Endothelial cell of umbilical vein (primary cell): ENCODE measurements around the gene PAX1. TPM values are rescaled to one million over a fixed set of nuclear protein-coding genes. Genes with fewer than 3 reads are reported as not detected.

Experiments used
- BruUV-seq: library from RNA; stranded (reverse); fragments of 400-500 nt; replicated peaks from 2 replicates; lab custom pipeline; 2021; lab: Mats Ljungman, UMichigan
- CTCF ChIA-PET: fragments of 300-600, 350-600 bp; sonication (Branson Sonifier 250); formaldehyde crosslinking; loops from one replicate; lab custom pipeline; 2021; ENCODE audit warnings: antibody characterized with exemption, inconsistent platforms; lab: Charles Lee
- POLR2A ChIA-PET: fragments of 300-600, 350-600 bp; sonication (Branson Sonifier 250); formaldehyde crosslinking; loops from one replicate; lab custom pipeline; 2021; ENCODE audit warnings: antibody characterized with exemption, inconsistent platforms; lab: Charles Lee
- DNase-seq: peaks from one replicate; pipeline ENCODE4 v3.0.0-alpha.2; 2011; ENCODE audit warnings: low read depth, low spot score
- FAIRE-seq: peaks from 2 replicates; lab custom pipeline; 2011; peaks lifted over from hg19 to GRCh38; lab: Jason Lieb, UNC
- H2AFZ ChIP-seq: 2 replicates; pipeline ENCODE4 v1.6.0; 2012; ENCODE audit warnings: low read depth, low read length, control low read depth, inconsistent platforms
- H3K27ac ChIP-seq: 2 replicates; pipeline ENCODE4 v1.5.1; 2011; ENCODE audit warnings: low read depth, mild to moderate bottlenecking, control low read depth, low read length, moderate library complexity; ENCODE audit not compliant: insufficient read depth
- H3K27me3 ChIP-seq, 2 experiments: 2 replicates each; pipeline versions ENCODE4 v1.6.0 to v1.6.1; 2011; ENCODE audit warnings: low read length in 2 of 2, mixed read lengths in 1 of 2; ENCODE audit not compliant: control insufficient read depth in 2 of 2, insufficient read depth in 2 of 2
- H3K36me3 ChIP-seq, 2 experiments: 2 replicates in 1 of 2; 3 replicates in 1 of 2; pipeline ENCODE4 v1.5.1; 2011; ENCODE audit warnings: low read length in 2 of 2, mild to moderate bottlenecking in 1 of 2, moderate library complexity in 1 of 2; ENCODE audit not compliant: control insufficient read depth in 2 of 2, insufficient read depth in 2 of 2; ENCODE audit errors: extremely low read depth in 1 of 2
- H3K4me1 ChIP-seq: 3 replicates; pipeline ENCODE4 v1.5.1; 2011; ENCODE audit warnings: mild to moderate bottlenecking, low read length; ENCODE audit not compliant: control insufficient read depth, insufficient read depth; ENCODE audit errors: extremely low read depth
- H3K4me2 ChIP-seq: 2 replicates; pipeline ENCODE4 v1.6.1; 2011; ENCODE audit warnings: low read length, control low read depth, mixed read lengths; ENCODE audit not compliant: insufficient read depth
- H3K4me3 ChIP-seq, 3 experiments: fragments of 200-600 bp in 1 of 3; sonication (generic), shearing (Covaris generic) in 1 of 3; replicated peaks in 1 of 3; 2 replicates each; pipeline ENCODE4 v1.5.1; 2011 to 2016; ENCODE audit warnings: control low read depth in 3 of 3, low read length in 3 of 3, mild to moderate bottlenecking in 2 of 3, inconsistent platforms in 1 of 3, low read depth in 1 of 3, moderate library complexity in 1 of 3; ENCODE audit not compliant: insufficient read depth in 1 of 3
- H3K79me2 ChIP-seq: 2 replicates; pipeline ENCODE4 v1.6.0; 2012; ENCODE audit warnings: low read length, inconsistent platforms; ENCODE audit not compliant: control insufficient read depth, insufficient read depth
- H3K9ac ChIP-seq: replicated peaks from 2 replicates; pipeline ENCODE3; 2011; ENCODE audit warnings: low read length, control low read depth; ENCODE audit not compliant: insufficient read depth; ENCODE audit errors: extremely low read depth
- H3K9me1 ChIP-seq: replicated peaks from 3 replicates; pipeline ENCODE4 v1.6.0; 2011; ENCODE audit warnings: mild to moderate bottlenecking, low read length; ENCODE audit not compliant: control insufficient read depth, insufficient read depth; ENCODE audit errors: extremely low read depth
- H3K9me3 ChIP-seq: replicated peaks from 2 replicates; pipeline ENCODE4 v1.5.1; 2012; ENCODE audit warnings: low read length, inconsistent platforms; ENCODE audit not compliant: control insufficient read depth, insufficient read depth
- H4K20me1 ChIP-seq: replicated peaks from 2 replicates; pipeline ENCODE3; 2011; ENCODE audit warnings: mild to moderate bottlenecking, low read length; ENCODE audit not compliant: control insufficient read depth, insufficient read depth; ENCODE audit errors: extremely low read depth
- EZH2 ChIP-seq: IDR thresholded peaks from 2 replicates; pipeline ENCODE4 v1.6.1; 2012; ENCODE audit warnings: borderline replicate concordance, low read depth, mild to moderate bottlenecking, moderate library complexity, low read length, inconsistent platforms; ENCODE audit not compliant: severe bottlenecking
- FOS ChIP-seq: IDR thresholded peaks from 2 replicates; pipeline ENCODE4 v1.6.1; 2011; ENCODE audit warnings: mild to moderate bottlenecking, low read length, moderate library complexity, borderline replicate concordance; ENCODE audit not compliant: insufficient read depth
- GATA2 ChIP-seq: IDR thresholded peaks from 2 replicates; pipeline ENCODE4 v1.7.0; 2011; ENCODE audit warnings: low read depth, mild to moderate bottlenecking, moderate library complexity, mixed read lengths, low read length; ENCODE audit not compliant: insufficient read length, insufficient read depth
- JUN ChIP-seq: IDR thresholded peaks from 2 replicates; pipeline ENCODE4 v1.6.1; 2011; ENCODE audit warnings: borderline replicate concordance, low read depth; ENCODE audit not compliant: insufficient read length, insufficient read depth
- MYC ChIP-seq: IDR thresholded peaks from one replicate; pipeline ENCODE4 v1.6.1; 2011; ENCODE audit warnings: mild to moderate bottlenecking, low read depth, low read length
- POLR2A ChIP-seq: IDR thresholded peaks from 2 replicates; pipeline ENCODE4 v1.6.1; 2012; ENCODE audit warnings: low read depth, mild to moderate bottlenecking, control low read depth, low read length
- POLR2AphosphoS5 ChIP-seq: IDR thresholded peaks from 2 replicates; pipeline ENCODE4 v1.6.1; 2012; ENCODE audit warnings: low read depth, mild to moderate bottlenecking, control low read depth, low read length, moderate library complexity; ENCODE audit not compliant: insufficient read depth
- dilution Hi-C: fragments of 300-500 bp; cut with MboI; formaldehyde crosslinking; loops from one replicate; pipeline ENCODE4 v1.15.0; 2019; ENCODE audit warnings: low sequenced_read_pairs; ENCODE audit not compliant: extremely low pct_ligation_motif_present
- intact Hi-C: fragments of 100-400 bp; cut with micrococcal nuclease; formaldehyde crosslinking; loops from one replicate; pipeline ENCODE4 v1.10.0; 2022
- polyA plus RNA-seq, 4 experiments: library from polyadenylated mRNA; depleted of rRNA in 3 of 4; stranded (reverse) in 3 of 4; unstranded in 1 of 4; fragments of >200 nt; gene quantifications; 2 replicates each; pipeline versions ENCODE4 v1.2.1 to v1.2.3, GENCODE V29; 2011 to 2012; ENCODE audit warnings: missing spikeins in 1 of 4
- total RNA-seq: library from RNA; stranded (reverse); gene quantifications from 2 replicates; pipeline ENCODE4 v1.2.3, GENCODE V29; 2021
- TF ChIP-seq, protein P1 (sequence below), 2 donors: IDR thresholded peaks; 1 replicate in 1 of 2; 2 replicates in 1 of 2; pipeline ENCODE4 v1.5.1; 2011; ENCODE audit warnings: low read length in 2 of 2, mild to moderate bottlenecking in 2 of 2, moderate library complexity in 2 of 2, control low read depth in 1 of 2, inconsistent platforms in 1 of 2, low read depth in 1 of 2; ENCODE audit not compliant: insufficient read depth in 1 of 2; ENCODE audit errors: extremely low read depth in 1 of 2
- TF ChIP-seq, protein P2 (sequence below): IDR thresholded peaks from 2 replicates; pipeline ENCODE4 v1.6.1; 2011; ENCODE audit not compliant: insufficient read depth, insufficient read length

Gene PAX1
- total and polyA plus RNA-seq, 2 donors (not counting 3 experiments of a cell fraction or from before 2014, with no cell fraction given), result not detected

DNA sequence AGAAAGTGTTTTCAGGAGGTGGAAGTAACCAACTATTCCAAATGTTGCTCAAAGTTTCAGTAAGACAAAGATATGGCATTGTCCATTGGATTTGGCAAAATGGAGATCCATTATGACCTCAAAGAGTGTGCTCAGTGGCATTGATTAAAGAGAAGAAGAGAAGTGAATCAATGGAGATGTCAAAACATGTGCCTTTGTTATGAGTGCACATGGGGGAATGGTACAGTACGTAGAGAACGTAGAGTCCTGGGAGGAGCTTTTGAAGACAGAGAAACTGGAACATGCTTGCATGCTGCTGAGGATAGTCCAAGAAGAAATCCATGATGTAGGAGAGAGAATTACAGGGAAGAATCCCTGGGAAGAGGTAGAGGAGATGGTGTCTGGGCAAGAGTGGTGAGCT is 42.0 kb upstream of the PAX1 start:
- FAIRE-seq, result no peak
- Histone ChIP-seq H3K9me1 (no peaks in the 10 kb centered on the region), H3K79me2 (no peaks in the 10 kb centered on the region), H4K20me1 (no peaks in the 10 kb centered on the region), H3K27me3 (no peaks in the 10 kb centered on the region), H2AFZ (no peak overlapping the region), H3K4me2 (no peak overlapping the region), H3K4me1 (no peaks in the 10 kb centered on the region), H3K27ac (no peak overlapping the region), H3K4me3 (no peak overlapping the region), H3K9me3 (peaks cover 4% of the 10 kb centered on the region), H3K36me3 (no peaks in the 10 kb centered on the region), H3K9ac (no peak overlapping the region)
- DNase-seq, result no peak
- dilution Hi-C loops, result no loop called here
- intact Hi-C loops, result no loop called here
- TF ChIP-seq GATA2, result no peak
- no peak for TF ChIP-seq MYC
- TF ChIP-seq, protein P1, sequence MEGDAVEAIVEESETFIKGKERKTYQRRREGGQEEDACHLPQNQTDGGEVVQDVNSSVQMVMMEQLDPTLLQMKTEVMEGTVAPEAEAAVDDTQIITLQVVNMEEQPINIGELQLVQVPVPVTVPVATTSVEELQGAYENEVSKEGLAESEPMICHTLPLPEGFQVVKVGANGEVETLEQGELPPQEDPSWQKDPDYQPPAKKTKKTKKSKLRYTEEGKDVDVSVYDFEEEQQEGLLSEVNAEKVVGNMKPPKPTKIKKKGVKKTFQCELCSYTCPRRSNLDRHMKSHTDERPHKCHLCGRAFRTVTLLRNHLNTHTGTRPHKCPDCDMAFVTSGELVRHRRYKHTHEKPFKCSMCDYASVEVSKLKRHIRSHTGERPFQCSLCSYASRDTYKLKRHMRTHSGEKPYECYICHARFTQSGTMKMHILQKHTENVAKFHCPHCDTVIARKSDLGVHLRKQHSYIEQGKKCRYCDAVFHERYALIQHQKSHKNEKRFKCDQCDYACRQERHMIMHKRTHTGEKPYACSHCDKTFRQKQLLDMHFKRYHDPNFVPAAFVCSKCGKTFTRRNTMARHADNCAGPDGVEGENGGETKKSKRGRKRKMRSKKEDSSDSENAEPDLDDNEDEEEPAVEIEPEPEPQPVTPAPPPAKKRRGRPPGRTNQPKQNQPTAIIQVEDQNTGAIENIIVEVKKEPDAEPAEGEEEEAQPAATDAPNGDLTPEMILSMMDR (IDR thresholded peaks at IDR 0.05; ENCODE audit: extremely low read depth in 1 of 2, insufficient read depth in 1 of 2, low read depth in 1 of 2, low read length in 2 of 2), result no peak
- TF ChIP-seq JUN, result no peak
- no TSS peak for BruUV-seq
- POLR2A ChIA-PET, result no interaction called here
- CTCF ChIA-PET, result no interaction called here

DNA sequence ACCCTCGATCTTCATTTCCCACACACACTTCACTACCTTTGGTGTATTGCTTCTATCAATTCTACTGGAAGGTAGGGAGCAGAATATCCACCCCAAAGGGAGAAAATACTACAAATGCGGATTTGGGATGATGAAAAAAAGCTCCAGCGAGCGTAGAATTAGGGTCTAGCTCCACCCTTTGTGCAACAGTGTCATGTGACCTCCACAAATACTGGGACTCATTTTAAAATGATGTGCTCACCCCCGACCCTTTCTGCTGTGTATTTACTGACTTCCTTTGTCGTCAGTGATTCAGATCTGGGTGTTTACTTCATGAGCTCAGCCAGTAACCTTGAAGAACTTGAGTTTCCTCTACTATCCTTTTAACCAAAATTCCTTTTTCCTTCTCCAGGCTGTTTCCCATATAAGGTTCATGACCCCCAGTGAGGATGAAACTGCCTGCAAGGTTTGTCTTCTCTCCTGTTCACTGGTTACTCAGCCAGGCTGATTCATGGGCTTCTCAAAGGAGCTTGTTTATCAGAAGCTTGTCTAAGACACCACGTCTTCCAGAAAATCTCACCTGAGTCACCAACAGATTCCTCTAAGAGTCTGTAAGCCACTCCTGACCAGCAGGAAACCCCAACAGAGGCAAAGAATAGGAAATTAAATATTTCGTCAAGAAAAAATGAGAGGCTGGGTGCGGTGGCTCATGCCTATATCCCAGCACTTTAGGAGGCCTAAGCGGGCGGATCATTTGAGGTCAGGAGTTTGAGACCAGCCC is 39.6 kb upstream of the PAX1 start:
- no peak for FAIRE-seq
- H3K79me2 ChIP-seq, result no peaks in the 10 kb centered on the region
- H2AFZ ChIP-seq, result no peak overlapping the region
- ChIA-PET CTCF (interaction anchor here (0.6 kb wide), 1 partner anchor 454 kb away, joined by 3 read pairs; no protein-coding TSS in a partner anchor), POLR2A (no interaction called here)
- no peaks in the 10 kb centered on the region for H3K9me1 ChIP-seq
- no peak for TF ChIP-seq GATA2
- no peak for TF ChIP-seq POLR2A
- no peak for TF ChIP-seq EZH2
- TF ChIP-seq, protein P1 (IDR thresholded peaks at IDR 0.05; ENCODE audit: extremely low read depth in 1 of 2, insufficient read depth in 1 of 2, low read depth in 1 of 2, low read length in 2 of 2), result no peak
- no peak for TF ChIP-seq JUN
- TF ChIP-seq FOS, result no peak
- TF ChIP-seq, protein P2, sequence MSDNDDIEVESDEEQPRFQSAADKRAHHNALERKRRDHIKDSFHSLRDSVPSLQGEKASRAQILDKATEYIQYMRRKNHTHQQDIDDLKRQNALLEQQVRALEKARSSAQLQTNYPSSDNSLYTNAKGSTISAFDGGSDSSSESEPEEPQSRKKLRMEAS, result no peak
- TF ChIP-seq POLR2AphosphoS5, result no peak
- TF ChIP-seq MYC, result no peak
- dilution Hi-C loops (no loop called here), intact Hi-C loops (no loop called here)
- H3K9ac ChIP-seq, result no peak overlapping the region
- no peaks in the 10 kb centered on the region for H3K4me1 ChIP-seq
- H3K36me3 ChIP-seq, result no peaks in the 10 kb centered on the region
- no peaks in the 10 kb centered on the region for H4K20me1 ChIP-seq
- H3K4me2 ChIP-seq, result no peak overlapping the region
- no peaks in the 10 kb centered on the region for H3K27me3 ChIP-seq
- no peak for DNase-seq
- BruUV-seq, result no TSS peak
- no peak overlapping the region for H3K4me3 ChIP-seq
- no peak overlapping the region for H3K27ac ChIP-seq
- peaks cover 6% of the 10 kb centered on the region for H3K9me3 ChIP-seq
